Measurements from ENCODE around the gene CASK.

DNA sequence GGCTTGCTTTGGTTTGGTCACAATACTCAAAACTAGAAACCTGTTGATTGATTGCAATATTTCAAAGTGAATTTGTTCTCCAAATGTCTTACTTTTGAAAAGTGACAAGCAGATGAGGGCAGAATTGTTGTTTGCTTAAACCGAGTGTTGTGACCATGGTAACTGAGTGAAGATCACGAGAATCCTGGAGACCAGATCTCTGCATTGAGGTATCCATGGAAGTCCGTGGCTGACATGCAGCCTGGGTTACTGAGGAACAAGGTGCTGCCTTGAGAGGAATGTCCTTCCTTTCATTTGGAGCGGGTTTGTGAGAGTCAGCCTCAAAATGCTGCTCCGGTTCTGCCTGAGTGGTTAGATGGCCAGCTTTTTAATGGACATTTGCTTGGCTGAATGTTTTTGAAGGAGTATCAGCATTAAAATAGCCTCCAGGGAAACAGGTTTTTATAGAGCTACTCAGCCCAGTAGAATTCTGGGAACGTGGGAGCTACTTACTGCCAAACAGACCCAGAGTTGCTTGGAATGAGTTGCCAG, 444.9 kb downstream of the CASK start:
- no peak for TF ChIP-seq CTCF (IDR thresholded peaks at IDR 0.05)
- no peak for TF ChIP-seq POLR2A (IDR thresholded peaks at IDR 0.05)

All from thyroid gland (tissue), 4 donors.